Ectodermal cell (in vitro differentiated cells): Measurements from ENCODE around the gene EGLN1.

Experiments
- H3K27ac ChIP-seq: 2 replicates; pipeline ENCODE4 v1.7.0; 2013; ENCODE audit warnings: mild to moderate bottlenecking, low read depth, low read length; ENCODE audit not compliant: insufficient read depth, poor library complexity, severe bottlenecking
- H3K27me3 ChIP-seq: 2 replicates; pipeline ENCODE4 v1.7.0; 2013; ENCODE audit warnings: mild to moderate bottlenecking, low read length; ENCODE audit not compliant: insufficient read depth, control insufficient read depth, poor library complexity, severe bottlenecking
- H3K36me3 ChIP-seq: one replicate; pipeline ENCODE4 v1.7.0; 2013; ENCODE audit warnings: low read length; ENCODE audit not compliant: control insufficient read depth, insufficient read depth
- H3K4me1 ChIP-seq: one replicate; pipeline ENCODE4 v1.7.0; 2013; ENCODE audit warnings: low read length; ENCODE audit not compliant: control insufficient read depth, insufficient read depth
- H3K4me3 ChIP-seq: 2 replicates; pipeline ENCODE4 v1.7.0; 2013; ENCODE audit warnings: low read depth, low read length, control low read depth; ENCODE audit not compliant: insufficient read depth
- H3K9me3 ChIP-seq: 2 replicates; pipeline ENCODE4 v1.7.0; 2013; ENCODE audit warnings: mild to moderate bottlenecking, low read length, moderate library complexity; ENCODE audit not compliant: control insufficient read depth
- WGBS, 2 experiments: methylation state at CpG; one replicate each; pipeline ENCODE4 v1.1.7; 2013; ENCODE audit warnings: missing lambda C conversion rate in 2 of 2; 5-methylcytosine and 5-hydroxymethylcytosine counted together

Gene EGLN1

DNA sequence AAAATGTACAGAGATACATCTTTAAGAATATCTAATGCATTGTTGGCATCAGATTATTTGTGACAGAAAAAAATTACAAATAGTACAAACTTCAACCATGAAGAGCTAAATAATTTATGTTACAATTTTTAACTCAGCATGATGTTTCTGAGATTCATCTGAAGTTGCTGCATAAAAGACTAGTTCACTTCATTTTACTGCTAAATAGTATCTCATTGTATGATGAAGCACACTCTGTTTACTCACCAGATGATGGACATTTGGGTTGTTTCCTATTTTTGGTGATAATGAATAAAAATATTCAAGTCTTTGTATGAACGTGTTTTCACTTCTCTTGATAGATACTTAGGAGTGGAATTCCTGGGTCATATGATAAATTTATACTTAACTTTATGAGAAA lies 20.6 kb downstream of the EGLN1 start:
- no peaks in the 10 kb centered on the region for H3K36me3 ChIP-seq
- no peaks in the 10 kb centered on the region for H3K4me1 ChIP-seq
- H3K27ac ChIP-seq = no peak overlapping the region
- H3K9me3 ChIP-seq = no peaks in the 10 kb centered on the region
- no peak overlapping the region for H3K4me3 ChIP-seq
- 80 to 88% methylated on average over 1 of the region's 1 CpG for WGBS, 2 experiments
- H3K27me3 ChIP-seq = no peaks in the 10 kb centered on the region

- Histone ChIP-seq H3K27me3 (no peaks in the 10 kb centered on the region), H3K27ac (no peak overlapping the region)
- 94 to 95% methylated on average over 3 to 4 of the region's 4 CpGs for WGBS, 2 experiments
Measured at GRCh38 chr1:231397886-231398671, 24.0 kb downstream of the EGLN1 start.

DNA sequence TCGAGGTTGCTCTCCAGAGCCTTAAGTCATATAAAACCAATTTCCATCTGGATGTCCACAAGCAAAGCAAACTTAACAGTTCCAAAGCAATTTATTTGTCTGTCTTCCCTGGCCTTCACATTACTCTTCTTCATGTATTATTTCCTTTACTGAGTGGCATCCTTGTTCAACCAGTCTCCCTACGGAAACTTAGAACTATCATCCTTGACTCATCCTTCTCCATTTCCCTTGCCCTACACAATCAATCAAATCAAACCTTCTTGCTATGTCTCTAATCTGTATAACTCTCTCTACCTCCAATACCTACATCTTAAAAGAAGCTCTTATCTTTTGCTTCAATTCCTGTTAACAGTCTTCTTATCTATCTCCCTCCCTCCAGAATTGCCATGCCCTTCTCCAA lies 25.4 kb downstream of the EGLN1 start:
- no peaks in the 10 kb centered on the region for H3K9me3 ChIP-seq
- 93% methylated on average over 2 of the region's 2 CpGs for WGBS, 2 experiments
- H3K4me3 ChIP-seq = no peak overlapping the region
- no peaks in the 10 kb centered on the region for H3K36me3 ChIP-seq
- no peaks in the 10 kb centered on the region for H3K4me1 ChIP-seq
- H3K27me3 ChIP-seq = no peaks in the 10 kb centered on the region
- no peak overlapping the region for H3K27ac ChIP-seq

More at GRCh38 chr1:231397886-231398671, 24.0 kb downstream of the EGLN1 start:
- Histone ChIP-seq H3K36me3 (no peaks in the 10 kb centered on the region), H3K9me3 (no peaks in the 10 kb centered on the region), H3K4me1 (no peaks in the 10 kb centered on the region), H3K4me3 (no peak overlapping the region)

GRCh38 chr1:231395998-231396390 lies 26.1 kb downstream of the EGLN1 start:
- no peaks in the 10 kb centered on the region for H3K36me3 ChIP-seq
- no peak overlapping the region for H3K27ac ChIP-seq
- WGBS, 2 experiments = 92 to 93% methylated on average over 4 of the region's 4 CpGs

GRCh38 chr1:231395076-231395997 lies 26.8 kb downstream of the EGLN1 start:
- Histone ChIP-seq H3K36me3 (no peaks in the 10 kb centered on the region), H3K4me3 (no peak overlapping the region), H3K27me3 (no peaks in the 10 kb centered on the region), H3K4me1 (no peaks in the 10 kb centered on the region), H3K27ac (peak overlapping the region; percentile 64), H3K9me3 (no peaks in the 10 kb centered on the region)
- WGBS, 2 experiments = 86 to 89% methylated on average over 10 of the region's 10 CpGs

More at GRCh38 chr1:231395998-231396390, 26.1 kb downstream of the EGLN1 start:
- no peak overlapping the region for H3K4me3 ChIP-seq
- no peaks in the 10 kb centered on the region for H3K9me3 ChIP-seq
- H3K4me1 ChIP-seq = no peaks in the 10 kb centered on the region
- no peaks in the 10 kb centered on the region for H3K27me3 ChIP-seq

GRCh38 chr1:231393668-231394067 lies 28.4 kb downstream of the EGLN1 start:
- no peak overlapping the region for H3K27ac ChIP-seq
- H3K9me3 ChIP-seq = no peaks in the 10 kb centered on the region
- no peaks in the 10 kb centered on the region for H3K27me3 ChIP-seq
- H3K4me3 ChIP-seq = no peak overlapping the region
- no peaks in the 10 kb centered on the region for H3K36me3 ChIP-seq
- H3K4me1 ChIP-seq = no peaks in the 10 kb centered on the region

GRCh38 chr1:231392389-231393131 lies 29.5 kb downstream of the EGLN1 start:
- Histone ChIP-seq H3K4me1 (no peaks in the 10 kb centered on the region), H3K27ac (no peak overlapping the region), H3K36me3 (no peaks in the 10 kb centered on the region), H3K27me3 (no peaks in the 10 kb centered on the region), H3K9me3 (no peaks in the 10 kb centered on the region), H3K4me3 (no peak overlapping the region)
- 69 to 80% methylated on average over 1 of the region's 1 CpG for WGBS, 2 experiments

DNA sequence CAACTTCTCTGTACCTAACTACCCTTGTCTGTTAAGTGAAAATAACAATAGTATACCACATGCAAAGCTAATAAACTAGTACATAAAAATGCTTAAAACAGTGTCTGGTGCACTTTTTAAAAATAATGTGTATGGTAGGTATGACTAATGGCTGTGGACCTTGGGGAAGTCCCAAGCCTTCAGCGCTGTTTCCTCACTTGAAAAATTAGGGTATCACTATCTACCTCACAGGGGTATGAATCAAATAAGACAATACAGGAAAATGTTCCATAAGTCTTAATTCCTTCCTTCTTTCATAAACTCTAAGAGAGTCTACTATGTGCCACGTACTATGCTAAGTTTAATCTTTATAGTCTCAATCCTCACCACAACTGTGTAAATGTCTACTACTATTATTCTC lies 32.0 kb downstream of the EGLN1 start:
- H3K4me3 ChIP-seq = no peak overlapping the region
- H3K27me3 ChIP-seq = no peaks in the 10 kb centered on the region
- H3K27ac ChIP-seq = no peak overlapping the region
- WGBS, 2 experiments = 90 to 92% methylated on average over 1 to 2 of the region's 2 CpGs
- H3K9me3 ChIP-seq = no peaks in the 10 kb centered on the region
- no peaks in the 10 kb centered on the region for H3K4me1 ChIP-seq
- H3K36me3 ChIP-seq = no peaks in the 10 kb centered on the region

DNA sequence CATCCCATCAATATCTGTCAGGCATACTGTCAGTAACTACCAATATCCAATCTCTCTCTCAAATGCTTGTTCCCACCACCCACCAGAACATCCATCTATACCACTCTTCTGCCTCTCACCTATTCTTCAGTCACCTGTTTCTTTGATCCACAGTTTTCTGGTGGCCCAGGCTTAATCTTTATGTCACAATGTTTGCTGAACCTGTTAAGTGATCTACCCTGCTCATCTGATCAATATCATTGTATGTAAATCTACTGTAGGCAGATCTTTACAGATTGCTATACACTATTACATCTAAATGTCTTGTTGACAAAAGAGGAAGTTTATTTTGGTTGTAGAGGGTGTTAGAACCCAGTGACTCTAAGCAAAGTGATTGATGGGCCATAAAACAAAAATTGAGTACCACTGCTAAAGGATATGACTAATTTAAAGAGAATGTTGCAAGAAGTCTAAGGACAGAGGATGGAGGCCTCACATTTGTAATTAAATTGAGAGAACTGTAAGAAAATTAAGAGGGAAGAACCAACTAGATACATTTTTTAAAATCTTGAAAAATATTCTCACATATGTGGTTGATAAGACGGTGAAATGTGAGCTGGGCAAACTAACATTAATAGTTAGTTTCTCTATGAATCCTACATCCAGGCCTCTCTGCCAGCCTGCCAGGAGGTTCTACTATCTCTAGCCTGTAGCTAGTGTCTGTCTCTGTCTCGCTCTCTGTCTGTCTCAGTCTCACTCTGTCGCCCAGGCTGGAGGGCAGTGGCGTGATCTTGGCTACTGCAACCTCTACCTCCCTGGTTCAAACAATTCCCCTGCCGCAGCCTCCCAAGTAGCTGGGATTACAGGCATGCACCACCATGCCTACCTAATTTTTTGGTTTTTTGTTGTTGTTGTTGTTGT lies 34.1 kb downstream of the EGLN1 start:
- no peak overlapping the region for H3K4me3 ChIP-seq
- no peak overlapping the region for H3K27ac ChIP-seq
- no peaks in the 10 kb centered on the region for H3K9me3 ChIP-seq
- H3K4me1 ChIP-seq = peaks cover 6% of the 10 kb centered on the region
- H3K27me3 ChIP-seq = no peaks in the 10 kb centered on the region
- H3K36me3 ChIP-seq = no peaks in the 10 kb centered on the region
- WGBS, 2 experiments = 90 to 97% methylated on average over 4 to 5 of the region's 5 CpGs
